Stimulated activated CD4-positive, alpha-beta T cell treated with anti-CD3 and anti-CD28 coated beads, Interleukin-15, amount 100 ng/mL, for 48 hours (primary cell): Measurements from ENCODE around the gene UQCRH.
"Not testable (repeated sequence)": the region's sequence is repeated elsewhere in the genome, so short reads cannot be mapped to it uniquely, and the experiment has no call there.

Experiments used
- DNase-seq, 2 donors: peaks; one replicate each; pipeline ENCODE4 v3.0.0-alpha.2; 2020; ENCODE audit warnings: low read depth in 2 of 2

UQCRH gene

DNA sequence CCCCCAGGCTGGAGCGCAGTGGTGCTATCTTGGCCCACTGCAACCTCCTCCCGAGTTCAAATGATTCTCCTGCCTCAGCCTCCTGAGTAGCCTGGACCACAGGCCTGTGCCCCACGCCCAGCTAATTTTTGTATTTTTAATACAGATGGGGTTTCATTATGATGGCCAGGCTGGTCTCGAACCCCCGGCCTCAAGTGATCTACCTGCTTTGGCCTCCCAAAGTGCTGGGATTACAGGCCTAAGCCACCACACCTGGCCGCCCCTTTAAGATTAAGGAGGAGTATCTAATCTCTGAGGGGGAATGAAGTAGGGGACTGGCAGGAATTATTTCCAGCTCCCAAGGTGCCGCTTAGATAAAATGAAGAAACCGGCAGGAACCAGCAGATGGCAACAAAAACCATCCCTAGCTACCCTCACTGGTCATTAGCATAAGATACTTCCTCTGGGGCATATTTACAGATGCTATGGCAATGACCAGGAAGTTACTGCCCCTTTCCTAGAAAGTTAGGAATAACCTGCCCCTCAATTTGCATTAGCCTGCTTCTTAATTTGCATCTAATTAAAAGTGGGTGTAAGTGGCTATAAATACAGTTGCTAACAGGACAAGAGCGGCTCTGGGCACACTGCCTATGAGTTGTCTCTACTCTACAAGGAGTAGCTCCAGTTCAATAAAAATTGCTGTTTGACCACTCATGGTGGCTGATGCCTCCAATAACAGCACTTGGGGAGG is 30.0 kb downstream of the UQCRH start:
- no peak for DNase-seq

DNA sequence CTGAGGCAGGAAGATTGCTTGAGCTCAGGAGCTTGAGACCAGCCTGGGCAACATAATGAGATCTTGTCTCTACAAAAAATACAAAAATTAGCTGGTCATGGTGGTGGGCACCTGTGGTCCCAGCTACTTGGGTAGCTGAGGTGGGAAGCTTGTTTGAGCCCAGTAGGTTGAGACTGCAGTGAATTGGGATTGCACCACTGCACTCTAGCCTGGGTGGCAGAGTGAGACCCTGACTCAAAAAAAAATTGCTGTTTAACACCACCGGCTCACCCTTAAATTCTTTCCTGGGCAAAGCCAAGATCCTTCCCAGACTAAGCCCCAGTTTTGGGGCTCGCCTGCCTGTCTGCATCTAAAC is 30.5 kb downstream of the UQCRH start:
- no peak for DNase-seq

DNA sequence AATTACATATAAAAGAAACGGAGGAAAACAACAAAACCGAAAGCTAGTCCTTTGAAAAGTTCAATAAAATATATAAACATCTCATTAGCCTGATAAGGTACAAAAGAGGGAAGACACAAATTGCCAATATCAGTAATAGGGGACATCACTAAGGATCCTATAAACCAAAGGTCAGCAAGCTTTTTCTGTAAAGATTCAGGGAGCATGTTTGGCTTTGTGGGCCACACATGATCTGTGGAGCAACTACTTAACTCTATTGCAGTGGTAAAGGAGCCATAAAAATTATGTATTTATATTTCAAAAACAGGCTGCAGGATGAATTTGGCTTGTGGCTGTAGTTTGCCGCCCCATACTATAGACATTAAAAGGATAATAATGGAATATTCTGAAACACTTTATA is 31.6 kb downstream of the UQCRH start:
- no peak for DNase-seq

DNA sequence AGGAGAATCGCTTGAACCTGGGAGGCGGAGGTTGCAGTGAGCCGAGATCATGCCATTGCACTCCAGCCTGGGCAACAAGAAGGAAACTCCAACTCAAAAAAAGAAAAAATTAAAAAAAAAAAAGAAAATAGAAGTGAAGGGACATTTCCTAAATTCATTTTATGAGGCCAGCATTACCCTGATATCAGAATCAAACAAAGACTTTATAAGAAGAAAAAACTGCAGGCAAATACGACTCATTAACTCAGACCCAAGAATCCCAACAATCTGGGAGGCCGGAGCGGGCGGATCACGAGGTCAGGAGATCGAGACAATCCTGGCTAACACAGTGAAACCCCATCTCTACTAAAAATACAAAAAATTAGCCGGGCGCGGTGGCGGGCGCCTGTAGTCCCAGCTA is 33.9 kb downstream of the UQCRH start:
- not testable (repeated sequence) for DNase-seq

DNA sequence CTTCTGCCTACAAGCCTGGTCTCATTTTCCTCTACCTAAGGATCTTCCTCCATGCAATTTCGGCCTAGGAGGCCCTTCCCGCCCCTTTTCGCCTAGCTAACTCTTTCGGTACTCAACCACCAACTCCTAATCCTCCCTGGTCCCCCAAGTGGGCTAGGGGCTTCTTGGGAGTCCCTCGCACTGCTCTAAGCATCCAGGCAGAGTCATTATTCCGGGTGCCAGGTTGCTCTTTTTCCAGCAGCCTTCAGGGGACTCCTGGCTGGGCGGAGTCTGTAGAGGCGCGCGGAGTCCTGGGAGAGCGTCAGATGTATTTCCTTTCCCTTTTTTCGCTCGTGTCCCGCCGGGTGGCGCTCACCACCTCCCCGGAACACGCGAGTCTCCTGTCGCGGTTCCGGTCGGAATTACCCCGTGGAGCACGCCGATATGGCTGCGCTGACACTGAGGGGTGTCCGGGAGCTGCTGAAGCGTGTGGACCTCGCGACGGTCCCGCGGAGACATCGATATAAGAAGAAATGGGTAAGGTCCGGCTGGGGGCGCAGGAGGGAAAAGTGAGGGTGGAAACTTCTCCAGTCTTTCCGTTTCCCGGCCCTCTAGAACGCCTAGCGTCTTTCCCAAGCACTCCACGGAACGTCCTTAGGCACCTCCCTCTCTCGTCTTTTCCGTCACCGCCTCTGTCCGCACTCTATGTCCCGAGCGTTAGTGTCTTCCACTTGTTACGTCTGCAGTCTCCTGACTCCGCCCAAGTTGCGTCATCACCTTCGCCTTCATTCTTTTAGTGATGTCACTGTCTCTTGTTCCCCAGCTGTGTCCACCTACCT is 37.1 kb downstream of the UQCRH start, which contains the start of gene NSUN4:
Gene NSUN4 (plus strand): TSS at position 404 of the 818 bp plus-strand sequence. CDS start 20 bp downstream, at position 424.
- DNase-seq, result peak; percentile 80 to 81

DNA sequence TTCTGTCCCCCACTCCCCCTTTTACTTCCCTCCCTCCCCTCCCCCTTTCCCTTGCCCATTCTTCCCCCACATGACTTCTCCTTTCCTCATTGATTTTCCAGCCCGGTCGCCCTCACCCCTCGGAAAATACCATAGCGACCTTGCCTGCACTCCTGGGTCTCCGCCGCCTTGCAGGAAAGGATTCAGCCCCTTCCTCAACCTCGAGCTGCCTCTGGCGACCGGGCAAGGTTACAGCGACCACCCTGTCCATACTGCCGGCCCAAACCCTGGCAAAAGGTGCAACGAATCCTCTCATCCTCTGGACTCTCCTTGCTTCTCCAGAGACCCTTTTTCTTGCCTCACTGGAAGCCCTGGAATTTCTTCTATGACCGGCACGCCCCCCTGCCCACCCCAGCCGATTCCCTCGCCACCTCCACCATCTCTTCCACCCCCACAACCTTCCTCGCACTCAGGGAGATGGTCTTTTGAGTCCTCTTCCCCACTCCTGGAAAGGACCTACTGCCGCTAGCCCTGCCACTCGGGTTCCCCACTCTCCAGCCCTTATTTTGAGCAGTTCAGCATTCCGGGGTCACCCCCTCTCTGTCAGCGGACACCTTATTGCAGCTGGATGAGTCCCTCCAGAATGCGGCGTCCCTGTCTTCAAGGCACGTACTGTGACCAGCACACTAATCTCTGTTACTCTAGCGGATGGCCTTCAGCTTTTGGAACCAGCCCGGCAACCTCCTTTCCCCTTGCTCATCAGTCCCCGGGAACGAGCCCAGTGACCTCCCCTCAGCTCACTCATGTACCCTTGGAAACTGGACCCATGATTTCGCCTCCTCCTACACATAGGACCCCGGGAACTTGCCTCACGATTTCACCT is 38.0 kb downstream of the UQCRH start:
- DNase-seq, result no peak

DNA sequence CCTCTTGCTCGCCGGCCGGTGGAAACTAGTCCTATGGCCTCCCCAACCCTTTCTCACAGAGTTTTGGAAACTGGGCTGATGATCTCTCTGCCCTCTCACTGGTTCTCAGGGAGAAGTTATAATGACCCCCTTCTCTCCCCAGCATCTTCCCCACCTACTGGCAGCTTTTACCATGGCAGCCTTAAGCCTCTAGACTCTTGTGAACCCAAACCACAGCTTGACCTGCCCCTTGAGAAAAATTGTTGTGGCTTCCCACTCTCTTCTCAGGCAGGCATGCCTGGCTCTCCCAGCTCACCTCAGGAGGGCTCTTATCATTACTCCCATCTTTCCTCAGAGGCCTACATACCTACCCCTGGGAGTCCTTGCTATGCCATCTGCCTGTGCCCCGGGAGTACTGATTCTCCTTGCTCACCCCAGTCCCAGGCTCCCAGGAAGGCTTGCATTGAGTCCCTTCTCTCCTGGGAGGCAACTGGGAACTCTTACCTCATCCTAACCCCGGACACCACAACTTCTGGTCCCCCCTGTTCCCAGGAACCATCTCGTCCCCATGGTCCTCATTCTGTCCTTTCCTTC is 38.7 kb downstream of the UQCRH start:
- no peak for DNase-seq

DNA sequence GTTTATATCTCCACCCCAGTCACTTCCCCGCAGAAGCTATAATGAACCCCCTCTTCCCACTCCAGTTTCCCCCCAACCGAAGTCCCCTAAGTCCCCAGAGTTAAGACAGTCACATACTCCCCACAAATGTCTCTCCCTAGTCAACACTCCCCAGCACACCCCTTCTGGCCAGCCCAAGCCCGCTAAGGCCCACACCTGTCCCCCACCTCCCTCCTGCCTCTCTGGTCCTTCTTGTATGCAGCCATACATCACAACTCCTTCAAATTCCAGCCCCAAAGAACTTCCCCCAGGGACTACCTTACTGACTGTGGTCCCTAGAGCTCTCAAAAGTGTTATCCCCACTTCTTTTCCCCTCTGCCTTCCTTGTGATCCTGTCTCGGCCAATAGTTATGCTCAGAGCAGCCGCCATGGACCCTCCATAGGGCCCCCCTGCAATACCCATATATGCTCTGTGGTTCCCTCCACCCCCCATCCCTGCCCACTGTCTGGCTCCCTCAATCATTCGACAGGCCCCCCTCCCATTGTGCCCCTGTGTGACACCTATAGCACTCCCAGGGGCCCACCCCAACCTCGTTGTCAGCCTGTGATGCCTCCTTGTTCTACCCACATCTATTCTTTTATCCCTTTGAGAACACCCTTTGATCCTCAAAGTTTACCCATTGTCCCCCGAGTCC is 39.3 kb downstream of the UQCRH start:
- DNase-seq, result no peak

DNA sequence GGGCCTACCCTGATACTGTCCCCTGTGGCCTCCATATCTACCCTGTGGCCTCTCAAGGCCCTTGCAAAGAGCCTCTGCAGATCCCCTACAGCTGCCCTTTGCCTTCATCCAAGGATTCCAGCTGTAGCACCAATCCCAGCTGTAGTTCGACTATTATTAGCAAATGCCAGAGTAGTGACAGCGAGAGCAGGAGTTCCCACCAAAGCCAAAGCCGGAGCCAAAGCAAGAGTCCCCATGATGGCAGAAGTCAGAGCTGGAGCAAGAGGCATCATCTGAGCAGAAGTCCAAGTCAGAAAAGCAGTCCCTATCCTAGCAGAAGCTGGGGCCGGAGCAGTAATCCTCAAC is 39.8 kb downstream of the UQCRH start:
- no peak for DNase-seq

DNA sequence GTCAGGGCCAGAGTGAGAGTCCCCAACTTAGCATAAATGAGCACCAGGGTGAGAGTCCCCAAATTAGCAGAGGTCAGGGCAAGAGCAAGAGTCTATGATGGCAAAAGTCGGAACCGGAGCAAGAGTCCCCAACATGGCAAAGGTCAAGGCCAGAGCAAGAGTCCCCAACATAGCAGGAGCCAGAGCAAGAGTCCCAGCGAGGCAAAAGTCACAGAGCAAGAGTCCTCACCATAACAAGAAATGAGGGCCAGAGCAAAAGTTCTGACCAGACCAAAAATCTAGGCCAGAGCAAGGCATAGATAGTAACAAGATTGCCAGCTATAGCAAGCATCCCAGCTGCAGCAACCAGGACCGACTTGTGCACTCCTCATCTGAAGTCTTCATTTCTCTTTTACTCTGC is 40.2 kb downstream of the UQCRH start:
- no peak for DNase-seq

DNA sequence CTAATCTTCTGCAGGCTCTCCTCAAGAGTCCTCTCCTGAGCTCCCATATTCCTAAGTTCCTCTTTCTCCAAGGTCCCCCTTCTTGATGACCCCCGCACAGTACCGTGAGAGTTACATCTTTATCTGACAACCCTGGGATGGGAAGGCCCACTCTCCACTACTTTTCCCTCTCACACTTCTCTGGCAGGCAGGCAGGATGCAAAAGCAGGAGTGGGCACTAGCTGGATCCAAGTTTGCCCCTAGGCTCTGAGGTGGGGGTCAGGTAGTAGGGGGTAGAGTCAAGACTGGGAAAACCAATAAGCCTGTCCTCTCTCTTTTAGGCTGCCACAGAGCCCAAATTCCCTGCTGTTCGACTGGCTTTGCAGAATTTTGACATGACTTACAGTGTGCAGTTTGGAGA is 41.0 kb downstream of the UQCRH start:
- DNase-seq, result no peak

DNA sequence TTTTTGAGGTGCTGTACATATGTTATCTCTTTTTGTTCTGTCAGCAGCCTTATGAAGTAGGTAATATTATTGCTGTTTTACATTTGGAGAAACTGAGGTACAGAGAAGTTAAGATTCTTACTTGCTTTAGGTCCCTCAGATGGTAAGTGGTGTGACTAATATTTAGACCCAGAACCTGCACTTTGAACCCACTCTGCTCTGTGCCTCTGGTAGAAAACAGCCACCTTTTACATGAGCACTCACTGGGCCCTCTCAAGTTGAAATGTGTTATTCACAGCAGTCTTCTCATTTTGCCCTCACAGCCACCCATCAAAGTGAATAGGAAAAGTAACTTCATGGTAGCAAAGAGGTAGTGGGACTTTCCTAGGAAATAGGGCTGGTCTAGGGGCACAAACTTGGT is 41.8 kb downstream of the UQCRH start:
- no peak for DNase-seq

DNA sequence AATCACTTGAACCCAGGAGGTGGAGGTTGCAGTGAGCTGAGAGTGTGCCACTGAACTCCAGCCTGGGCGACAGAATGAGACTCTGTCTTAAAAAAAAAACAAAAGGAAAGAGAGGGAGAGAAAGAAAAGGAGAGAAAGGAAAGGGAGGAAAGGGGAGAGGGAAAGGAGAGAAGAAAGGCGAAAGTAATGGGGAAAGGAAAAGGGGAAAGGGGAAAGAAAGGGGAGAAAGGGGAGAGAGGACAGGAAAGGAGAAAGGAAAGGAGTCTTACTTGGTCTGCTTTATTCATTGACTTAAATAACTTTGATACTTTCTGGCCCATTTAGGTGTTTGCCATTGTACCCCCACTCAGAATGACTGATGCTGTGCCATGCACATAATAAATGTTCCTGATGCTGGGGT is 48.9 kb downstream of the UQCRH start:
- no peak for DNase-seq

DNA sequence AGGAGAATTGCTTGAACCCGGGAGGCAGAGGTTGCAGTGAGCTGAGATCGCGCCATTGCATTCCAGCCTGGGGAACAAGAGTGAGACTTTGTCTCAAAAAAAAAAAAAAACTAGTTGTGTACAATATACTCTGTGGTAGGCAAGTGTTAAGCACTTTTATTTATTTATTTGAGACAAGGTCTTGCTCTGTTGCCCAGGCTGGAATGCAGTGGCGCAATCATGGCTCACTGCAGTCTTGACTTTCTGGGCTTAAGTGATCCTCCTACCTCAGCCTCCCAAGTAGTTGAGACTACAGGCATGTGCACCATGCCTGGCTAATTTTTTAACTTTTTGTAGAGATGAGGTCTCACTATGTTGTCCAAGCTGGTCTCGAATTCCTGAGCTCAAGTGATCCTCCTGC is 52.4 kb downstream of the UQCRH start:
- not testable (repeated sequence) for DNase-seq

DNA sequence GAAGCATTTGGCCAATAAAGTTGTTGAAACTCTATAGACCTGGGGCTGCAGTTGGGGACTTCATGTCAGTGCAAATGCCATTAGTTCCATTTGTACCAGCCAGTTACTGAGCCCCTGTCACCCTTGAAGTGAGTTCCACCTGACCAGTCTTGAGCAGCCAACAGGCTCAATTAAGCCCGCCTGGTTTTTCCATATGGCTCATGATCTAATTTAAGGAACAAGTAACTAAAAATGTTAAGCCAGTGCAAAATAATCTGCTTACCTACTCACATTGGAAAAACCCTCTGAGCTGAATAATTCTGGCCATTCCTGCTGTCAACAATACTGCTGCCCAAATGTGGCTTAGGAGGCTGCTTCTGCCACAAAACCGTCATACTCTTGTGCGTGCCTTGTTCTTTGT is 58.7 kb downstream of the UQCRH start:
- DNase-seq, result no peak

DNA sequence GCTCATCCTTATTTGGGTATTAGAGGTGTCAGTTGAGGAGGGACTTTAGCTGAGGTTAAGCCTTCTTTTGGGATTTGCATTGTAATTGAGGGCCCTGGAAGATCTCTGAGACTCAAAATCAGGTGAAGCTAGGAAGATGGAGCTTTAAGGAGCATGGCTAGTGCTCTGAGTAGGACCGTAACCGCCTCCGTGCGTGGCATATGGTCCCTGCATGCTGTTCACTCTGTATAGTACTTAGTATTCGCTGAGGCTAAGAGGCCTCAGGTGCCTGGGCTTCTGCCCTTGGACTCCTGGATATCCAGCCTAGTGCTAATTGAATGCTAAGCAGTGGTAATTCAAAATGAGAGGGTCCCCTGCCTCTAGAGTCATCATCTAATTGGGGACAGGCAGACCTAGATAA is 59.6 kb downstream of the UQCRH start:
- DNase-seq, result no peak

DNA sequence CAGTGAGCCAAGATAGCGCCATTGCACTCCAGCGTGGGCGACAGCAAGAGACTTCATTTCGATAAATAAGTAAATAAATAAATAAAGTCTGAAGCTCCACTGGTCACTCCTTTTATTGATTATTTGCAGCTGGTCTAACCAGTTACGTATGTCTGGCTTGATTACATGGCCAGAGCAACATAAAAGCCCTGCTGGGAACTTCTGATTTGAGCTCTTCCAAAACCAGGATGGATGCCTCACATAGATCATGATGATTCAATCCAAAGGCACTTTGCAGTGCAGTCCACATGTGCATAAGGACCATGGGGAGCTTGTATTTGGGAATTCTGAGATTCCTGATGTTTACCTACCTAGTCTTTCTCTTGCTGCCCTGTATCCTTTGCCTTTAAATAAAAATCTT is 61.1 kb downstream of the UQCRH start:
- DNase-seq, result no peak

DNA sequence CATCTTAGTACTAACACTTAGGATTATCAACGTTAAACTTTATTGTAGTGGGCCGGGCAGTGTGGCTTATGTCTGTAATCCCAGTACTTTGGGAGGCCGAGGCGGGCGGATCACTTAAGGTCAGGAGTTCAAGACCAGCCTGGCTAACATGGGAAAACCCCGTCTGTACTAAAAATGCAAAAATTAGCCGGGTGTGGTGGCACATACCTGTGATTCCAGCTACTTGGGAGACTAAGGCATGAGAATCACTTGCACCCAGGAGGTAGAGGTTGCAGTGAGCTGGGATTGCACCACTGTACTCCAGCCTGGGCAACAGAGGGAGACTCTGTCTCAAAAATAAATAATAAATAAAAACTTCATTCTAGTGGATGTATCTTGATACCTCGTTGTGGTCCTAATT is 62.3 kb downstream of the UQCRH start:
- DNase-seq, result not testable (repeated sequence)
